ENCODE results near the gene KDM7A. TPM values are rescaled to one million over a fixed set of nuclear protein-coding genes. Genes with fewer than 3 reads are reported as not detected.

KDM7A gene
- total RNA-seq, 1 experiment from 2014 or later = 12.2 TPM

GRCh38 chr7:140215281-140215680 is 38.5 kb upstream of the KDM7A start (continued):
- TF ChIP-seq KAT7 (CRISPR knock-in tag; IDR thresholded peaks at IDR 0.05; ENCODE audit: borderline replicate concordance) (no peak), IRF1 (CRISPR knock-in tag; IDR thresholded peaks at IDR 0.05) (no peak), TP53 (CRISPR knock-in tag; IDR thresholded peaks at IDR 0.05) (no peak), SOX15 (CRISPR knock-in tag; IDR thresholded peaks at IDR 0.05) (no peak), ZNF671 (CRISPR knock-in tag; IDR thresholded peaks at IDR 0.05) (no peak)

- Mint-ChIP-seq H3K4me3 (no peak overlapping the region), H3K27ac (no peak overlapping the region), H3K4me1 (peaks cover 11% of the 10 kb centered on the region), H3K9me3 (peaks cover 31% of the 10 kb centered on the region), H3K36me3 (peaks cover 8% of the 10 kb centered on the region), H3K27me3 (ENCODE audit: low read depth) (no peaks in the 10 kb centered on the region)
- no peak for ATAC-seq
- TF ChIP-seq GTF2I (CRISPR knock-in tag; conservative IDR thresholded peaks at IDR 0.05) (no peak), MAX (CRISPR knock-in tag; IDR thresholded peaks at IDR 0.05) (no peak), SMAD4 (CRISPR knock-in tag; IDR thresholded peaks at IDR 0.05) (no peak), MXD4 (CRISPR knock-in tag; IDR thresholded peaks at IDR 0.05; ENCODE audit: borderline replicate concordance) (no peak), ZNF671 (CRISPR knock-in tag; IDR thresholded peaks at IDR 0.05) (no peak), ELF4 (CRISPR knock-in tag; IDR thresholded peaks at IDR 0.05; ENCODE audit: low read depth) (no peak), STAT6 (CRISPR knock-in tag; conservative IDR thresholded peaks at IDR 0.05; ENCODE audit: low read depth) (no peak), ZNF281 (CRISPR knock-in tag; IDR thresholded peaks at IDR 0.05) (no peak), ARID4B (CRISPR knock-in tag; IDR thresholded peaks at IDR 0.05; ENCODE audit: borderline replicate concordance) (no peak), CREM (CRISPR knock-in tag; IDR thresholded peaks at IDR 0.05) (no peak), RORB (CRISPR knock-in tag; IDR thresholded peaks at IDR 0.05) (no peak)
- ChIA-PET POLR2A (no interaction called here), CTCF (no interaction called here)
- DNase-seq (ENCODE audit: low spot score) = no peak
Observed at GRCh38 chr7:140214075-140214684, 37.4 kb upstream of the KDM7A start.
